Measurements from ENCODE around the gene CHPT1. TPM values are rescaled to one million over a fixed set of nuclear protein-coding genes. Genes with fewer than 3 reads are reported as not detected.

CHPT1 gene
- total and polyA plus RNA-seq, 9 of the 15 experiments (the other 6 are each of a cell fraction or from before 2014, with no cell fraction given): 15.3 to 210 (median 91.9) TPM

GRCh38 chr12:101697197-101697929 lies at the start of gene CHPT1 (continued):
- TF ChIP-seq TCF3 (CRISPR knock-in tag; IDR thresholded peaks at IDR 0.05) (no peak), KDM5B (IDR thresholded peaks at IDR 0.05; ENCODE audit: insufficient replicate concordance, low read depth, low read length) (peak; percentile 75), NCOR1 (IDR thresholded peaks at IDR 0.05) (no peak), FUS (optimal IDR thresholded peaks at IDR 0.05; ENCODE audit: low read depth, low read length) (no peak), SREBF2 (CRISPR knock-in tag; IDR thresholded peaks at IDR 0.05) (no peak), CC2D1A (IDR thresholded peaks at IDR 0.05) (no peak), IRF1 (CRISPR knock-in tag; IDR thresholded peaks at IDR 0.05; ENCODE audit: borderline replicate concordance) (no peak), XRCC3 (IDR thresholded peaks at IDR 0.05) (no peak), THAP12 (CRISPR knock-in tag; IDR thresholded peaks at IDR 0.05) (0 out of 2 replicates have a peak, but pooled peaks have one; percentile 51), NR4A1 (CRISPR knock-in tag; IDR thresholded peaks at IDR 0.05) (no peak), NR4A1 (tag; IDR thresholded peaks at IDR 0.05) (no peak), DPF2 (IDR thresholded peaks at IDR 0.05) (no peak), PRMT5 (CRISPR knock-in tag; IDR thresholded peaks at IDR 0.05) (no peak), ZNF140 (CRISPR knock-in tag; IDR thresholded peaks at IDR 0.05) (no peak), MLLT1 (IDR thresholded peaks at IDR 0.05) (no peak), PHTF2 (CRISPR knock-in tag; IDR thresholded peaks at IDR 0.05) (no peak), KAT2B (IDR thresholded peaks at IDR 0.05; ENCODE audit: low read depth, low read length) (no peak), TAF9B (IDR thresholded peaks at IDR 0.05; ENCODE audit: partially characterized antibody) (no peak)
- TF ChIP-seq, protein P1, sequence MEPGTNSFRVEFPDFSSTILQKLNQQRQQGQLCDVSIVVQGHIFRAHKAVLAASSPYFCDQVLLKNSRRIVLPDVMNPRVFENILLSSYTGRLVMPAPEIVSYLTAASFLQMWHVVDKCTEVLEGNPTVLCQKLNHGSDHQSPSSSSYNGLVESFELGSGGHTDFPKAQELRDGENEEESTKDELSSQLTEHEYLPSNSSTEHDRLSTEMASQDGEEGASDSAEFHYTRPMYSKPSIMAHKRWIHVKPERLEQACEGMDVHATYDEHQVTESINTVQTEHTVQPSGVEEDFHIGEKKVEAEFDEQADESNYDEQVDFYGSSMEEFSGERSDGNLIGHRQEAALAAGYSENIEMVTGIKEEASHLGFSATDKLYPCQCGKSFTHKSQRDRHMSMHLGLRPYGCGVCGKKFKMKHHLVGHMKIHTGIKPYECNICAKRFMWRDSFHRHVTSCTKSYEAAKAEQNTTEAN (CRISPR knock-in tag; IDR thresholded peaks at IDR 0.05): no peak
- TF ChIP-seq, protein P2, sequence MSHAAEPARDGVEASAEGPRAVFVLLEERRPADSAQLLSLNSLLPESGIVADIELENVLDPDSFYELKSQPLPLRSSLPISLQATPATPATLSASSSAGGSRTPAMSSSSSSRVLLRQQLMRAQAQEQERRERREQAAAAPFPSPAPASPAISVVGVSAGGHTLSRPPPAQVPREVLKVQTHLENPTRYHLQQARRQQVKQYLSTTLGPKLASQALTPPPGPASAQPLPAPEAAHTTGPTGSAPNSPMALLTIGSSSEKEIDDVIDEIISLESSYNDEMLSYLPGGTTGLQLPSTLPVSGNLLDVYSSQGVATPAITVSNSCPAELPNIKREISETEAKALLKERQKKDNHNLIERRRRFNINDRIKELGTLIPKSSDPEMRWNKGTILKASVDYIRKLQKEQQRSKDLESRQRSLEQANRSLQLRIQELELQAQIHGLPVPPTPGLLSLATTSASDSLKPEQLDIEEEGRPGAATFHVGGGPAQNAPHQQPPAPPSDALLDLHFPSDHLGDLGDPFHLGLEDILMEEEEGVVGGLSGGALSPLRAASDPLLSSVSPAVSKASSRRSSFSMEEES (CRISPR knock-in tag; IDR thresholded peaks at IDR 0.05): no peak
- TF ChIP-seq, protein P3, sequence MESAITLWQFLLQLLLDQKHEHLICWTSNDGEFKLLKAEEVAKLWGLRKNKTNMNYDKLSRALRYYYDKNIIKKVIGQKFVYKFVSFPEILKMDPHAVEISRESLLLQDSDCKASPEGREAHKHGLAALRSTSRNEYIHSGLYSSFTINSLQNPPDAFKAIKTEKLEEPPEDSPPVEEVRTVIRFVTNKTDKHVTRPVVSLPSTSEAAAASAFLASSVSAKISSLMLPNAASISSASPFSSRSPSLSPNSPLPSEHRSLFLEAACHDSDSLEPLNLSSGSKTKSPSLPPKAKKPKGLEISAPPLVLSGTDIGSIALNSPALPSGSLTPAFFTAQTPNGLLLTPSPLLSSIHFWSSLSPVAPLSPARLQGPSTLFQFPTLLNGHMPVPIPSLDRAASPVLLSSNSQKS (CRISPR knock-in tag; IDR thresholded peaks at IDR 0.05): no peak

All from K562 (cell line).